MM.1S (cell line): ENCODE measurements around the gene OAF.

ENCODE experiments used
- DNase-seq: peaks from one replicate; pipeline ENCODE4 v3.0.0-alpha.2; 2015
- H2AFZ ChIP-seq: fragments of 300-600 bp; sonication (generic); 2 replicates; pipeline ENCODE4 v1.6.0; 2016; ENCODE audit warnings: antibody characterized with exemption, low read length
- H3F3A ChIP-seq: fragments of 300-600 bp; sonication (generic); 2 replicates; pipeline ENCODE4 v1.6.1; 2016; ENCODE audit warnings: mild to moderate bottlenecking, antibody characterized with exemption, low read length, moderate library complexity, mixed read lengths; ENCODE audit not compliant: insufficient read depth
- H3K27ac ChIP-seq: fragments of 300-600 bp; sonication (generic); 2 replicates; pipeline ENCODE4 v1.5.1; 2016; ENCODE audit warnings: mild to moderate bottlenecking, low read length
- H3K27me3 ChIP-seq: fragments of 300-600 bp; sonication (generic); replicated peaks from 2 replicates; pipeline ENCODE4 v1.6.0; 2016; ENCODE audit warnings: low read length; ENCODE audit not compliant: insufficient read depth
- H3K36me3 ChIP-seq: fragments of 300-600 bp; sonication (generic); replicated peaks from 2 replicates; pipeline ENCODE4 v1.6.1; 2016; ENCODE audit warnings: mild to moderate bottlenecking, low read length, mixed read lengths; ENCODE audit not compliant: insufficient read depth
- H3K4me1 ChIP-seq: fragments of 300-600 bp; sonication (generic); 2 replicates; pipeline ENCODE4 v1.6.1; 2016; ENCODE audit warnings: low read length, mixed read lengths
- H3K4me2 ChIP-seq: fragments of 300-600 bp; sonication (generic); 2 replicates; pipeline ENCODE4 v1.6.0; 2016; ENCODE audit warnings: low read depth, low read length
- H3K4me3 ChIP-seq: fragments of 300-600 bp; sonication (generic); 2 replicates; pipeline ENCODE4 v1.5.1; 2016; ENCODE audit warnings: low read length, mixed read lengths
- H3K79me2 ChIP-seq: fragments of 300-600 bp; sonication (generic); 2 replicates; pipeline ENCODE4 v1.6.1; 2016; ENCODE audit warnings: mixed run types, low read length, mixed read lengths
- H3K9ac ChIP-seq: fragments of 300-600 bp; sonication (generic); 2 replicates; pipeline ENCODE4 v1.6.1; 2016; ENCODE audit warnings: low read length, mixed read lengths
- H3K9me2 ChIP-seq: fragments of 300-600 bp; sonication (generic); replicated peaks from 2 replicates; pipeline ENCODE4 v1.6.1; 2016; ENCODE audit warnings: mild to moderate bottlenecking, low read length, mixed read lengths; ENCODE audit not compliant: insufficient read depth
- H3K9me3 ChIP-seq: fragments of 300-600 bp; sonication (generic); replicated peaks from 2 replicates; pipeline ENCODE4 v1.6.1; 2016; ENCODE audit warnings: mild to moderate bottlenecking, low read length, mixed read lengths; ENCODE audit not compliant: insufficient read depth
- H4K20me1 ChIP-seq: fragments of 300-600 bp; sonication (generic); 2 replicates; pipeline ENCODE4 v1.6.1; 2016; ENCODE audit warnings: mild to moderate bottlenecking, low read length, moderate library complexity, mixed read lengths; ENCODE audit not compliant: insufficient read depth
- EZH2 ChIP-seq: fragments of 300-600 bp; sonication (generic); optimal IDR thresholded peaks from 2 replicates; pipeline ENCODE3; 2017; ENCODE audit warnings: low read depth, mild to moderate bottlenecking, antibody characterized with exemption, low read length, mixed read lengths
- EZH2phosphoT487 ChIP-seq: fragments of 300-600 bp; sonication (generic); IDR thresholded peaks from 2 replicates; pipeline ENCODE4 v1.6.1; 2018; ENCODE audit warnings: antibody characterized with exemption, low read length
- TF ChIP-seq, protein P1 (sequence below): fragments of 300-600 bp; sonication (generic); IDR thresholded peaks from 2 replicates; pipeline ENCODE4 v1.5.1; 2016; ENCODE audit warnings: antibody characterized with exemption, low read length, mixed read lengths

Gene OAF

DNA sequence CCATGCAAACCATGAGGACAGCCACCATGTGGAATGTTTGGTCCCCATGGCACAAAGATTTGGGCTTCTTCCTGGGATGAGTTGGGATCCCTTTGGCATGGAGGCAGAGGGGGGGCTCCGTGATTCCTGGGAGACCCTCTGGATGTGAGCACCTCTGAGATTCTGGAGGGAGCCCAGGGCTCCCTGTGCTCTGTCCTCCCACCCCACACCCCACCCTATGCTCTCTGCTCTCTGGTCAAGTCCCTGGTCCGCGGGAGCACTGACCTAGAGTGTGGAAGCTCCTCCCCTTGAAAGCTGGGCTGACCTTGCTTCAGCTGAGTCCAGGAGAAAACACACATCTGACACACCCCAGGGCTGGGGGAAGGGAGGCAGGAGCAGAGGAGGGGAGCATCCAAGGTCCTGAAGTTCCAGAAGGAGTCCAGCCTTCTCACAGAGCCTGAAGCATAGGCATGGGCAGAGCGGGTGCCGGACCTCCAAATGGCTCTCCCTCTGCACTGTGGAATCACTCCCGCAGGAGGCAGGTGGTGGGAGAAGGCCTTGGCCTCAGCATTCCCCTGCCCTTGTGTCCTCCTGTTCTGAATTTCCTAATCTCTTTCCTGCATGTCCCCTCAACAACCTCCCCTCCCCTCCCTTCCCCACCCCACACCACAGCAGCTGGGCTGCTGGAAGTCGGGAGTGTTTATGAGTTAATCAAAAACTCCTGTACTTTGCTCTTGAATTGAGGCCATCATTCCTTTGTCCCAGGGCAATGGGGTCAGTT, 25.7 kb upstream of the OAF start:
- Histone ChIP-seq H3K9me2 (no peaks in the 10 kb centered on the region), H3F3A (no peaks in the 10 kb centered on the region), H4K20me1 (no peaks in the 10 kb centered on the region), H3K79me2 (no peaks in the 10 kb centered on the region), H3K9me3 (no peaks in the 10 kb centered on the region), H3K4me2 (no peak overlapping the region), H3K4me1 (no peaks in the 10 kb centered on the region), H3K4me3 (no peak overlapping the region), H3K36me3 (no peaks in the 10 kb centered on the region), H2AFZ (no peak overlapping the region), H3K9ac (no peak overlapping the region), H3K27ac (no peak overlapping the region), H3K27me3 (peaks cover 4% of the 10 kb centered on the region; the same call in 1 of the 2 replicates)
- TF ChIP-seq EZH2phosphoT487: no peak
- no peak for TF ChIP-seq EZH2
- TF ChIP-seq, protein P1, sequence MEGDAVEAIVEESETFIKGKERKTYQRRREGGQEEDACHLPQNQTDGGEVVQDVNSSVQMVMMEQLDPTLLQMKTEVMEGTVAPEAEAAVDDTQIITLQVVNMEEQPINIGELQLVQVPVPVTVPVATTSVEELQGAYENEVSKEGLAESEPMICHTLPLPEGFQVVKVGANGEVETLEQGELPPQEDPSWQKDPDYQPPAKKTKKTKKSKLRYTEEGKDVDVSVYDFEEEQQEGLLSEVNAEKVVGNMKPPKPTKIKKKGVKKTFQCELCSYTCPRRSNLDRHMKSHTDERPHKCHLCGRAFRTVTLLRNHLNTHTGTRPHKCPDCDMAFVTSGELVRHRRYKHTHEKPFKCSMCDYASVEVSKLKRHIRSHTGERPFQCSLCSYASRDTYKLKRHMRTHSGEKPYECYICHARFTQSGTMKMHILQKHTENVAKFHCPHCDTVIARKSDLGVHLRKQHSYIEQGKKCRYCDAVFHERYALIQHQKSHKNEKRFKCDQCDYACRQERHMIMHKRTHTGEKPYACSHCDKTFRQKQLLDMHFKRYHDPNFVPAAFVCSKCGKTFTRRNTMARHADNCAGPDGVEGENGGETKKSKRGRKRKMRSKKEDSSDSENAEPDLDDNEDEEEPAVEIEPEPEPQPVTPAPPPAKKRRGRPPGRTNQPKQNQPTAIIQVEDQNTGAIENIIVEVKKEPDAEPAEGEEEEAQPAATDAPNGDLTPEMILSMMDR: no peak
- DNase-seq: no peak

DNA sequence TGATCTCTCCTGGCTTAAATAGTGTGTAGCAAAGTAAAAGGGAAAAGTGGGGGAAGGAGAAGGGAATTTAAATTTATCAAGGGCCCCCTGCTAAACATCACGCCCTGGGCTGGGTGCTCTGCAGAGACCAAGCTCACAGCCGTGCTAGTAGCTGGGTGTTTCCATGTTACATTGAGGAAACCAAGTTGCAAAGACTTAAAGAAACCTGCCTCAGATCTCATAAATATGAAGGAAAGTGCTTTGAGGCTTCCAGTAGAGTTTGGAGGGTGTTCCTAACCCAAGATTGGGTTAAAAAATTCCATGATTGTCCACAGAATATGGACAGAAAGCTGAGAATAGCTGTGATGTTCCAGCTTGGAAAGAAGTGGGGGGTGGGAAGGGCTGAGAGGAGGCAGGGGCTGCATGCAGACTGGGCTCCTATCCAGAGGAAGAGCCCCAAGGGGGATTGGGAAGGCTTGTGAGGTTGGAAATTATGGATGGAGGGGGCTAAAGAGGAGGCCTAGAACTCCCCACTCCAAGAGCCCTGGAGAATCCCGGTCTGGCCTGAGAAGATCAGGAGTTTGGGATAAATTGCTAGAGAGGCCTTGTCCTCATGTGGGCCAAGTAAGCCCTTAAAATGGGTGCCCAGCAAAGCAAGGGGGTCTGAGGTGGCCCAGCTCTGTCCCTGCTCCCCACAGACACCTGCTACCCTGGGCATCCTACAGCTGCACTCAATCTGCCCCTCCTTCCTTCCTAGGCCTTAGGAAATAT, 25.0 kb upstream of the OAF start:
- TF ChIP-seq, protein P1: no peak
- no peak for TF ChIP-seq EZH2
- no peak for TF ChIP-seq EZH2phosphoT487
- H3K36me3 ChIP-seq: no peaks in the 10 kb centered on the region
- H3K79me2 ChIP-seq: no peaks in the 10 kb centered on the region
- H3K27me3 ChIP-seq: peaks cover 4% of the 10 kb centered on the region; the same call in 1 of the 2 replicates
- H3K4me3 ChIP-seq: no peak overlapping the region
- H3K9me3 ChIP-seq: no peaks in the 10 kb centered on the region
- no peaks in the 10 kb centered on the region for H3K9me2 ChIP-seq
- H2AFZ ChIP-seq: no peak overlapping the region
- H3F3A ChIP-seq: no peaks in the 10 kb centered on the region
- no peak overlapping the region for H3K27ac ChIP-seq
- DNase-seq: no peak
- H3K4me2 ChIP-seq: no peak overlapping the region
- no peaks in the 10 kb centered on the region for H3K4me1 ChIP-seq
- no peaks in the 10 kb centered on the region for H4K20me1 ChIP-seq
- H3K9ac ChIP-seq: no peak overlapping the region

DNA sequence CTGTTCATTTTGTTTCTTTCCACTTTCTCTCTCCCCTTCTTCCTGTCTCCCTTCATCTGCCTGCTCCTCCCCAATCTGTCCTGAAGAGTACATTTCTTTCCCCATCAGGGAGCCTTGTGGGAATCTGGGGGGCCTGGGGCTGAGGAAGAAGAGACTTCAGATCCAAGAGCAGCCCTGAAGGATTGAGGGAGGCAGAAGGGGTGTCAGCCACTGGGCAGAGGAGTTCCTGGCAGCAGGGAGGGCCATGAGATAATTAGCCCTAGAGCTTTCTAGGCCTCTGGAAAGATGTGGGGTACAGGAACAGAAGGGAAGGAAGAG, 24.4 kb upstream of the OAF start:
- Histone ChIP-seq H3K4me2 (no peak overlapping the region), H3K9ac (no peak overlapping the region), H3K79me2 (no peaks in the 10 kb centered on the region), H3F3A (no peaks in the 10 kb centered on the region), H3K9me3 (no peaks in the 10 kb centered on the region), H3K9me2 (no peaks in the 10 kb centered on the region), H3K27ac (no peak overlapping the region), H3K4me3 (no peak overlapping the region), H3K36me3 (no peaks in the 10 kb centered on the region), H2AFZ (no peak overlapping the region), H3K27me3 (peaks cover 4% of the 10 kb centered on the region; the same call in 1 of the 2 replicates), H3K4me1 (no peaks in the 10 kb centered on the region), H4K20me1 (no peaks in the 10 kb centered on the region)
- TF ChIP-seq, protein P1: no peak
- TF ChIP-seq EZH2: no peak
- TF ChIP-seq EZH2phosphoT487: no peak
- no peak for DNase-seq
